NOMO-1 treated with DMSO at 0.1 percent for 48 hours (cell line): ENCODE results near the gene SLC10A1.

Source experiments
- DNase-seq: peaks from one replicate; lab custom pipeline; 2025; ENCODE audit not compliant: unreplicated experiment; lab: John Stamatoyannopoulos, UW

Gene SLC10A1

DNA sequence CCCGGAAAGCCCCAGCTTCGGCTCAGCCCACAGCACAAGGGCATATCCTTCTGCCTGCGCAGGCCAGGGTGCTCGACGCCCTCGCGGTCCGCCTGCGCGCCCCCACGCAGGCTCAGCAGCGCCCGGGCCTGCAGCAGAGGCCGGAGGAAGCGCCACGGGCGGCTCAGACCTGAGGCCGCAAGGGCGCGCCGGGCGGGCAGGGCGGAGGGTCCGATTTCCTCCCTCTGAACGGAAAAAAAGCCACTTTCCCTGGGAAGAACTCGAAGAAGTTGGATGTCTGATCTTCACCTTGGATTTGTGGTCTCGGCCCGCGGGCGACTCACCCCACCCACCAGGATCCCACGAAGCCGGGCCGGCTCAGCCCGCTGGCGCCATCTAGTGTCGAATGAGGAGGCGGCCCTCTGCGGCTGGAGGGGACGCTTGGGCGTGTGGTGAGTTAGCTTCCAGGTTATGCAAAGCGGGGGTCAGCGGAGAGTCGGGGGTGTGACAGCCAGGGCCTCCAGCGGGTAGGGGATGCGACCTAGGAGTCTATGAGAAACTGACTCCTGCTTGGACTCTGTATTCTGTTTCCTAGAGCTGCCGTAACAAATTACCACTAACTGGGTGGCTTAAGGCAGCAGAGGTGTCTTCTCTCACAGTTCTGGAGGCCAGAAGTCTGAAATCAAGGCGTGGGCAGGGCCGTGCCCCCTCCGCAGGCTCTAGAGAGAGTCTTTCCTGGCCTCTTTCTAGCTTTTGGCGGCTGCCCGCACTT, 70.1 kb downstream of the SLC10A1 start:
- DNase-seq, result peak; percentile 36
